SIG-M5 (cell line): ENCODE results near the gene PTPRD.

Experiments
- DNase-seq: peaks from one replicate; lab custom pipeline; 2025; lab: John Stamatoyannopoulos, UW

PTPRD gene

GRCh38 chr9:9612270-9612669 is 1000.5 kb downstream of the PTPRD start:
- DNase-seq = no peak

- no peak for DNase-seq
These were observed 1007.1 kb downstream of the PTPRD start for GRCh38 chr9:9605681-9606080.

- no peak for DNase-seq
These were observed 1009.5 kb downstream of the PTPRD start for GRCh38 chr9:9603345-9603744.

GRCh38 chr9:9598723-9599122 is 1014.1 kb downstream of the PTPRD start:
- DNase-seq = no peak

GRCh38 chr9:9592104-9592503 is 1020.7 kb downstream of the PTPRD start:
- DNase-seq = no peak

- DNase-seq = no peak
These were observed 1026.9 kb downstream of the PTPRD start for GRCh38 chr9:9585920-9586319.

- no peak for DNase-seq
These were observed 1038.7 kb downstream of the PTPRD start for GRCh38 chr9:9574080-9574479.

GRCh38 chr9:9565700-9566099 is 1047.1 kb downstream of the PTPRD start:
- DNase-seq = no peak

GRCh38 chr9:9563817-9564216 is 1049.0 kb downstream of the PTPRD start:
- DNase-seq = no peak

- no peak for DNase-seq
These were observed 1052.3 kb downstream of the PTPRD start for GRCh38 chr9:9560382-9561035.

GRCh38 chr9:9558907-9559306 is 1053.9 kb downstream of the PTPRD start:
- DNase-seq = no peak

GRCh38 chr9:9557804-9558334 is 1054.9 kb downstream of the PTPRD start:
- DNase-seq = no peak

GRCh38 chr9:9556865-9557803 is 1055.7 kb downstream of the PTPRD start:
- no peak for DNase-seq

- no peak for DNase-seq
These were observed 1060.1 kb downstream of the PTPRD start for GRCh38 chr9:9552665-9553064.

GRCh38 chr9:9538766-9539165 is 1074.0 kb downstream of the PTPRD start:
- no peak for DNase-seq

GRCh38 chr9:9538356-9538755 is 1074.4 kb downstream of the PTPRD start:
- DNase-seq = no peak

GRCh38 chr9:9536523-9536922 is 1076.3 kb downstream of the PTPRD start:
- DNase-seq = no peak

- DNase-seq = no peak
These were observed 1089.2 kb downstream of the PTPRD start for GRCh38 chr9:9523476-9524139.

- DNase-seq = no peak
These were observed 1090.4 kb downstream of the PTPRD start for GRCh38 chr9:9522406-9522805.

GRCh38 chr9:9521033-9521779 is 1091.6 kb downstream of the PTPRD start:
- DNase-seq = no peak

- DNase-seq = no peak
These were observed 1107.9 kb downstream of the PTPRD start for GRCh38 chr9:9504869-9505268.

GRCh38 chr9:9499546-9499945 is 1113.3 kb downstream of the PTPRD start:
- DNase-seq = no peak
